GM12878 (cell line): ENCODE data around the gene RNF43. TPM values are rescaled to one million over a fixed set of nuclear protein-coding genes. Genes with fewer than 3 reads are reported as not detected.

Experiments
- ATAC-seq: fragments of 200-7000 bp; cut with Tn5 transposase; 3 replicates; pipeline ENCODE4 v1.9.1; 2020; ENCODE audit warnings: mild to moderate bottlenecking, moderate library complexity
- BruUV-seq: library from RNA; stranded (reverse); fragments of 400-500 nt; replicated peaks from 2 replicates; lab custom pipeline; 2021; lab: Mats Ljungman, UMichigan
- CTCF ChIA-PET: fragments of 300-600 bp; sonication (Branson Sonifier 250); formaldehyde crosslinking; extraction: SDS; loops from one replicate; lab custom pipeline; 2021; ENCODE audit warnings: inconsistent platforms; lab: Yijun Ruan, JAX
- POLR2A ChIA-PET: fragments of 350-600 bp; formaldehyde crosslinking; extraction: SDS; loops from one replicate; lab custom pipeline; 2021; ENCODE audit warnings: inconsistent platforms; lab: Charles Lee
- RAD21 ChIA-PET: fragments of 300-600 bp; sonication (Branson Sonifier 250); formaldehyde crosslinking; loops from one replicate; lab custom pipeline; 2023; ENCODE audit warnings: antibody characterized with exemption; ENCODE audit not compliant: unreplicated experiment; lab: Charles Lee
- SMC1A ChIA-PET: fragments of 300-600 bp; sonication (Branson Sonifier 250); formaldehyde crosslinking; loops from one replicate; lab custom pipeline; 2023; ENCODE audit not compliant: unreplicated experiment, uncharacterized antibody; lab: Charles Lee
- DNase-seq: peaks from one replicate; pipeline ENCODE4 v3.0.0-alpha.2; 2011; ENCODE audit warnings: low read depth, low spot score
- FAIRE-seq: peaks from 3 replicates; lab custom pipeline; 2011; peaks lifted over from hg19 to GRCh38; lab: Jason Lieb, UNC
- H2AFZ ChIP-seq: 2 replicates; pipeline ENCODE4 v1.6.0; 2011; ENCODE audit warnings: low read depth, low read length, control low read depth; ENCODE audit not compliant: control insufficient read depth
- H3K27ac ChIP-seq: 2 replicates; pipeline ENCODE4 v1.5.1; 2011; ENCODE audit warnings: control low read depth; ENCODE audit not compliant: control insufficient read depth, insufficient read depth
- H3K27me3 ChIP-seq, 2 experiments: replicated peaks in 1 of 2; 2 replicates each; pipeline versions ENCODE4 v1.6.0 to v1.6.1; 2011; ENCODE audit warnings: low read length in 1 of 2; ENCODE audit not compliant: control insufficient read depth in 2 of 2, insufficient read depth in 2 of 2
- H3K36me3 ChIP-seq, 2 experiments: 2 replicates each; pipeline ENCODE4 v1.5.1; 2011; ENCODE audit warnings: low read length in 1 of 2; ENCODE audit not compliant: control insufficient read depth in 2 of 2, insufficient read depth in 2 of 2
- H3K4me1 ChIP-seq: 2 replicates; pipeline ENCODE4 v1.6.1; 2011; ENCODE audit warnings: mild to moderate bottlenecking, low read length, moderate library complexity, mixed read lengths; ENCODE audit not compliant: control insufficient read depth, insufficient read depth
- H3K4me2 ChIP-seq: 2 replicates; pipeline ENCODE4 v1.6.0; 2011; ENCODE audit warnings: control low read depth; ENCODE audit not compliant: control insufficient read depth, insufficient read depth
- H3K4me3 ChIP-seq: fragments of 200-600 bp; sonication (generic); 2 replicates; pipeline ENCODE4 v1.5.1; 2016
- H3K79me2 ChIP-seq: 2 replicates; pipeline ENCODE4 v1.6.0; 2011; ENCODE audit warnings: low read length; ENCODE audit not compliant: control insufficient read depth, insufficient read depth
- H3K9ac ChIP-seq: 2 replicates; pipeline ENCODE4 v1.8.0; 2011; ENCODE audit warnings: low read length, control low read depth, mixed read lengths; ENCODE audit not compliant: control insufficient read depth, insufficient read depth
- H3K9me3 ChIP-seq: replicated peaks from 3 replicates; pipeline ENCODE4 v1.5.1; 2011; ENCODE audit warnings: mild to moderate bottlenecking, low read length; ENCODE audit not compliant: control insufficient read depth, insufficient read depth
- H4K20me1 ChIP-seq: 2 replicates; pipeline ENCODE4 v1.6.0; 2011; ENCODE audit not compliant: control insufficient read depth, insufficient read depth
- CTCF ChIP-seq, 3 experiments: IDR thresholded peaks in 2 of 3; conservative IDR thresholded peaks in 1 of 3; 2 replicates each; pipeline ENCODE4 v1.5.1; 2011; ENCODE audit warnings: low read depth in 3 of 3, low read length in 3 of 3, mild to moderate bottlenecking in 3 of 3, control low read depth in 2 of 3, moderate library complexity in 2 of 3, inconsistent platforms in 1 of 3, mixed read lengths in 1 of 3; ENCODE audit not compliant: control insufficient read depth in 2 of 3, insufficient read depth in 1 of 3; ENCODE audit errors: extremely low read depth in 1 of 3
- FOXK2 ChIP-seq: fragments of 450-650 bp; IDR thresholded peaks from 2 replicates; pipeline ENCODE4 v1.6.1; 2017; ENCODE audit warnings: mild to moderate bottlenecking, moderate library complexity
- HDGF ChIP-seq: fragments of 450-650 bp; IDR thresholded peaks from 2 replicates; pipeline ENCODE4 v1.6.1; 2016; ENCODE audit warnings: antibody characterized with exemption
- IKZF2 ChIP-seq, 2 experiments: fragments of 450-650 bp; IDR thresholded peaks; 2 replicates each; pipeline ENCODE4 v1.6.1; 2017; ENCODE audit warnings: mild to moderate bottlenecking in 2 of 2, moderate library complexity in 2 of 2
- KDM1A ChIP-seq: fragments of 200-600 bp; sonication (generic); IDR thresholded peaks from 2 replicates; pipeline ENCODE4 v1.6.1; 2016; ENCODE audit warnings: borderline replicate concordance
- MYC ChIP-seq: IDR thresholded peaks from 2 replicates; pipeline ENCODE4 v1.6.1; 2011; ENCODE audit warnings: mild to moderate bottlenecking, low read length, moderate library complexity, inconsistent platforms; ENCODE audit not compliant: insufficient read depth, insufficient replicate concordance, insufficient read length, severe bottlenecking
- NFYA ChIP-seq: IDR thresholded peaks from 2 replicates; pipeline ENCODE4 v1.6.1; 2011; ENCODE audit warnings: low read depth, mild to moderate bottlenecking, low read length, improper control_type of control experiment, borderline replicate concordance
- NKRF ChIP-seq: fragments of 450-650 bp; conservative IDR thresholded peaks from 2 replicates; pipeline ENCODE4 v1.6.1; 2017; ENCODE audit warnings: mild to moderate bottlenecking, moderate library complexity
- SKIL ChIP-seq: fragments of 450-650 bp; IDR thresholded peaks from 2 replicates; pipeline ENCODE4 v1.6.1; 2017; ENCODE audit warnings: mild to moderate bottlenecking, low read depth, inconsistent platforms; ENCODE audit not compliant: poor library complexity, severe bottlenecking
- TARDBP ChIP-seq: IDR thresholded peaks from 2 replicates; pipeline ENCODE4 v1.6.1; 2016; ENCODE audit warnings: borderline replicate concordance
- ZNF687 ChIP-seq: fragments of 450-650 bp; IDR thresholded peaks from 2 replicates; pipeline ENCODE4 v1.6.1; 2017; ENCODE audit warnings: mild to moderate bottlenecking, moderate library complexity
- WGBS: methylation state at CpG from one replicate; pipeline ENCODE4 v1.1.6; 2016; ENCODE audit warnings: low lambda C conversion rate; ENCODE audit not compliant: insufficient replicate concordance, insufficient coverage; ENCODE audit errors: missing lambda C conversion rate; 5-methylcytosine and 5-hydroxymethylcytosine counted together
- in situ Hi-C: fragments of 300-500 bp; cut with MboI; formaldehyde crosslinking; loops from 9 replicates; pipeline ENCODE4 v1.14.3; 2018; ENCODE audit warnings: mixed read lengths
- intact Hi-C: fragments of 100-400 bp; cut with micrococcal nuclease; formaldehyde crosslinking; loops from one replicate; pipeline ENCODE4 v1.14.2; 2022; ENCODE audit not compliant: unreplicated experiment
- polyA plus RNA-seq, 11 experiments: library from polyadenylated mRNA; depleted of rRNA in 4 of 11; unstranded in 6 of 11; stranded (reverse) in 5 of 11; fragments of >200 nt; fragmentation: Nextera tagmentation in 4 of 11; fragmentation: Illumina TruSeq in 1 of 11; extraction: Ambion mirVana in 4 of 11; extraction: Trizol in 1 of 11; gene quantifications; 1 replicate in 1 of 11; 2 replicates in 10 of 11; pipeline versions ENCODE4 v1.2.1 to v1.2.3, GENCODE V29; 2011 to 2016; ENCODE audit warnings: inconsistent platforms in 2 of 11, missing spikeins in 2 of 11, low read depth in 1 of 11
- total RNA-seq, 4 experiments: library from RNA; depleted of rRNA in 3 of 4; stranded (reverse); fragments of >200 nt in 3 of 4; fragmentation: Illumina TruSeq in 1 of 4; extraction: Trizol in 1 of 4; gene quantifications; 2 replicates each; pipeline versions ENCODE4 v1.2.1 to v1.2.3, GENCODE V29; 2013 to 2021

The RNF43 gene
- total and polyA plus RNA-seq, 10 of the 15 experiments (the other 5 are each of a cell fraction or from before 2014, with no cell fraction given): 1.2 to 16.7 (median 5.5) TPM

- BruUV-seq: no TSS peak
- Histone ChIP-seq H3K4me3 (no peak overlapping the region), H3K27ac (no peak overlapping the region), H4K20me1 (no peaks in the 10 kb centered on the region), H3K4me2 (no peak overlapping the region), H3K9me3 (no peaks in the 10 kb centered on the region), H3K4me1 (no peaks in the 10 kb centered on the region), H2AFZ (no peak overlapping the region), H3K9ac (no peak overlapping the region), H3K36me3 (no peaks in the 10 kb centered on the region), H3K27me3 (no peaks in the 10 kb centered on the region; a peak in 1 of 4 replicates), H3K79me2 (peaks cover 26% of the 10 kb centered on the region)
- CTCF ChIA-PET: no interaction called here
- POLR2A ChIA-PET: interaction anchor here (0.9 kb wide), 1 partner anchor 86 kb away, joined by 3 read pairs; no protein-coding TSS in a partner anchor
- FAIRE-seq (no peak), DNase-seq (no peak), ATAC-seq (no peak)
- SMC1A ChIA-PET: interaction anchor here (0.7 to 2.6 kb wide), 8 partner anchors 8 to 58 kb away, joined by 3 to 6 read pairs (median 3); partner anchors contain the start of gene RNF43
- TF ChIP-seq NFYA (no peak), CTCF (IDR thresholded peaks at IDR 0.05 in 2 of 3, conservative IDR thresholded peaks at IDR 0.05 in 1 of 3; ENCODE audit: control insufficient read depth in 2 of 3, extremely low read depth in 1 of 3, insufficient read depth in 1 of 3, low read depth in 3 of 3, low read length in 3 of 3) (no peak), TARDBP (no peak), MYC (no peak), IKZF2 (IDR thresholded peaks at IDR 0.05) (no peak), SKIL (no peak), ZNF687 (no peak), NKRF (no peak), HDGF (no peak), FOXK2 (no peak), KDM1A (no peak)
- in situ Hi-C loops (no loop called here), intact Hi-C loops (no loop called here)
- RAD21 ChIA-PET: no interaction called here
- 50% methylated on average over 6 of the region's 6 CpGs for WGBS
These were observed 14.0 kb downstream of the RNF43 start for GRCh38 chr17:58403311-58403710.
